Subcutaneous adipose tissue (tissue), 4 donors: ENCODE results near the gene NCR1. TPM values are rescaled to one million over a fixed set of nuclear protein-coding genes. Genes with fewer than 3 reads are reported as not detected.

Source experiments
- CTCF ChIP-seq: fragments of 450-650 bp; IDR thresholded peaks from one replicate; pipeline ENCODE4 v1.5.1; 2016; ENCODE audit warnings: low read depth, mild to moderate bottlenecking, control low read depth, antibody characterized with exemption, moderate library complexity
- total RNA-seq, 4 donors: library from RNA; depleted of rRNA; stranded (reverse); fragments of >200 nt; gene quantifications; one replicate each; pipeline ENCODE4 v1.1.0, GENCODE V29; 2016

NCR1 gene
- under 1 TPM in 1 of 4 donors, not detected in 3; 0.85 TPM for total RNA-seq

- no peak for TF ChIP-seq CTCF
These were observed at the start of gene NCR1 for GRCh38 chr19:54905803-54906511. Gene NCR1 (plus strand): TSS chr19:54906148. CDS start chr19:54906188, 40 bp downstream.

- TF ChIP-seq CTCF, result no peak
These were observed 34.3 kb upstream of the NCR1 start for GRCh38 chr19:54871696-54872095.

GRCh38 chr19:54873990-54874389, 32.0 kb upstream of the NCR1 start, which contains the start of gene FCAR:
Gene FCAR (plus strand): TSS chr19:54874235. CDS start chr19:54874290, 55 bp downstream.
- TF ChIP-seq CTCF, result no peak

- TF ChIP-seq CTCF, result no peak
These were observed 30.4 kb upstream of the NCR1 start for GRCh38 chr19:54875506-54875905.

GRCh38 chr19:54877471-54877870, 28.5 kb upstream of the NCR1 start:
- no peak for TF ChIP-seq CTCF

GRCh38 chr19:54881884-54882283, 24.1 kb upstream of the NCR1 start:
- no peak for TF ChIP-seq CTCF

GRCh38 chr19:54882758-54883157, 23.2 kb upstream of the NCR1 start:
- no peak for TF ChIP-seq CTCF
